HepG2 (cell line): ENCODE results near the gene VASH2. TPM values are rescaled to one million over a fixed set of nuclear protein-coding genes. Genes with fewer than 3 reads are reported as not detected.

ENCODE experiments used
- ATAC-seq: fragments of 200-7000 bp; cut with Tn5 transposase; 3 replicates; pipeline ENCODE4 v1.9.1; 2020; ENCODE audit warnings: mild to moderate bottlenecking, moderate library complexity
- BruUV-seq: library from RNA; stranded (reverse); fragments of 400-500 nt; replicated peaks from 2 replicates; lab custom pipeline; 2021; lab: Mats Ljungman, UMichigan
- CTCF ChIA-PET: fragments of 300-600 bp; formaldehyde crosslinking; extraction: SDS; loops from one replicate; lab custom pipeline; 2021; ENCODE audit warnings: low total read pairs, inconsistent platforms, low intra/inter-chr PET ratio; lab: Yijun Ruan, JAX
- POLR2A ChIA-PET: fragments of 350-600 bp; sonication (Branson Sonifier 250); formaldehyde crosslinking; loops from one replicate; lab custom pipeline; 2020; ENCODE audit warnings: antibody characterized with exemption, inconsistent platforms; lab: Yijun Ruan, JAX
- DNase-seq: peaks from one replicate; pipeline ENCODE4 v3.0.0-alpha.2; 2015; ENCODE audit warnings: low spot score
- FAIRE-seq: peaks from 3 replicates; lab custom pipeline; 2011; peaks lifted over from hg19 to GRCh38; lab: Jason Lieb, UNC
- H2AFZ ChIP-seq: one replicate; pipeline ENCODE4 v1.6.1; 2011; ENCODE audit warnings: low read length, inconsistent platforms
- H3K27ac ChIP-seq: fragments of 300-600 bp; 3 replicates; pipeline ENCODE4 v1.8.0; 2011; ENCODE audit warnings: mixed run types, mild to moderate bottlenecking, mixed read lengths, low read length, inconsistent platforms; ENCODE audit not compliant: insufficient read depth; ENCODE audit errors: extremely low read length
- H3K27me3 ChIP-seq, 2 experiments: fragments of 200-600 bp in 1 of 2; 2 replicates in 1 of 2; 3 replicates in 1 of 2; pipeline versions ENCODE4 v1.6.0 to v1.8.0; 2011; ENCODE audit warnings: low read length in 2 of 2, mild to moderate bottlenecking in 2 of 2, moderate library complexity in 2 of 2, inconsistent platforms in 1 of 2; ENCODE audit not compliant: insufficient read depth in 2 of 2, control insufficient read depth in 1 of 2
- H3K36me3 ChIP-seq, 2 experiments: fragments of 200-600 bp in 1 of 2; replicated peaks in 1 of 2; 2 replicates in 1 of 2; 3 replicates in 1 of 2; pipeline versions ENCODE4 v1.5.1 to v1.8.0; 2011; ENCODE audit warnings: low read length in 2 of 2, inconsistent platforms in 1 of 2; ENCODE audit not compliant: insufficient read depth in 2 of 2, control insufficient read depth in 1 of 2
- H3K4me1 ChIP-seq: 2 replicates; pipeline ENCODE4 v1.5.1; 2012; ENCODE audit warnings: low read length, inconsistent platforms; ENCODE audit not compliant: insufficient read depth
- H3K4me2 ChIP-seq: 2 replicates; pipeline ENCODE4 v1.6.0; 2011; ENCODE audit warnings: low read depth, low read length, inconsistent platforms
- H3K4me3 ChIP-seq, 3 experiments: fragments of 200-600 bp in 1 of 3; sonication (generic), shearing (Covaris generic) in 1 of 3; replicated peaks in 1 of 3; 2 replicates each; pipeline ENCODE4 v1.5.1; 2011 to 2016; ENCODE audit warnings: low read length in 3 of 3, inconsistent platforms in 2 of 3, low read depth in 2 of 3, mild to moderate bottlenecking in 2 of 3, control low read depth in 1 of 3, mixed read lengths in 1 of 3; ENCODE audit not compliant: insufficient read depth in 1 of 3
- H3K79me2 ChIP-seq: one replicate; pipeline ENCODE4 v1.6.1; 2011; ENCODE audit warnings: low read length, inconsistent platforms; ENCODE audit not compliant: insufficient read depth
- H3K9ac ChIP-seq: 2 replicates; pipeline ENCODE4 v1.6.0; 2011; ENCODE audit warnings: mild to moderate bottlenecking, low read depth, low read length, inconsistent platforms; ENCODE audit not compliant: insufficient read depth
- H3K9me3 ChIP-seq: 2 replicates; pipeline ENCODE4 v1.5.1; 2012; ENCODE audit warnings: mild to moderate bottlenecking, low read length
- H4K20me1 ChIP-seq: 2 replicates; pipeline ENCODE4 v1.6.0; 2011; ENCODE audit warnings: inconsistent platforms, mild to moderate bottlenecking, low read length, moderate library complexity; ENCODE audit not compliant: insufficient read depth
- CEBPZ ChIP-seq: IDR thresholded peaks from 2 replicates; pipeline ENCODE4 v1.6.1; 2012; ENCODE audit warnings: low read length, improper control_type of control experiment
- GABPB1 ChIP-seq: IDR thresholded peaks from 2 replicates; pipeline ENCODE4 v1.6.1; 2016; ENCODE audit warnings: mild to moderate bottlenecking, missing genetic modification reagents, moderate library complexity, missing compliant biosample characterization
- NONO ChIP-seq, 2 experiments: fragments of 450-650 bp in 1 of 2; sonication (generic) in 1 of 2; formaldehyde crosslinking in 1 of 2; IDR thresholded peaks in 1 of 2; conservative IDR thresholded peaks in 1 of 2; 2 replicates each; pipeline versions ENCODE4 v1.6.1 to v1.8.0; 2017 to 2022; ENCODE audit warnings: mild to moderate bottlenecking in 1 of 2, missing genetic modification reagents in 1 of 2, moderate library complexity in 1 of 2
- PTBP1 ChIP-seq: fragments of 200-400 bp; formaldehyde crosslinking; IDR thresholded peaks from 2 replicates; pipeline ENCODE4 v1.6.1; 2018; ENCODE audit warnings: low read length, low read depth; ENCODE audit not compliant: poor library complexity, severe bottlenecking
- RFX5 ChIP-seq: IDR thresholded peaks from 2 replicates; pipeline ENCODE4 v1.6.1; 2011; ENCODE audit warnings: low read depth, low read length, improper control_type of control experiment
- SRSF4 ChIP-seq: fragments of 200-400 bp; formaldehyde crosslinking; IDR thresholded peaks from one replicate; pipeline ENCODE4 v1.6.1; 2018; ENCODE audit warnings: mild to moderate bottlenecking, low read depth, low read length, moderate library complexity; ENCODE audit not compliant: poor library complexity, severe bottlenecking
- ZBTB43 ChIP-seq: sonication (generic); formaldehyde crosslinking; conservative IDR thresholded peaks from 2 replicates; pipeline ENCODE4 v1.4.0; 2020; ENCODE audit warnings: missing genetic modification reagents
- ZIK1 ChIP-seq: sonication (generic); formaldehyde crosslinking; IDR thresholded peaks from 2 replicates; pipeline ENCODE4 v1.5.0; 2020; ENCODE audit warnings: mild to moderate bottlenecking, low read depth, missing genetic modification reagents, borderline replicate concordance
- ZMAT3 ChIP-seq: sonication (generic); formaldehyde crosslinking; conservative IDR thresholded peaks from 2 replicates; pipeline ENCODE4 v1.7.0; 2021; ENCODE audit warnings: missing genetic modification reagents
- ZNF101 ChIP-seq: sonication (generic); formaldehyde crosslinking; IDR thresholded peaks from 2 replicates; pipeline ENCODE4 v1.4.0; 2020; ENCODE audit warnings: mild to moderate bottlenecking, low read depth, missing genetic modification reagents, borderline replicate concordance
- ZNF326 ChIP-seq: sonication (generic); formaldehyde crosslinking; IDR thresholded peaks from 2 replicates; pipeline ENCODE4 v1.4.0; 2020; ENCODE audit warnings: missing genetic modification reagents, borderline replicate concordance
- ZNF780A ChIP-seq: sonication (generic); formaldehyde crosslinking; IDR thresholded peaks from 2 replicates; pipeline ENCODE4 v1.8.0; 2022; ENCODE audit warnings: mild to moderate bottlenecking, missing genetic modification reagents, moderate library complexity
- WGBS: methylation state at CpG from one replicate; pipeline ENCODE4 v1.1.6; 2017; ENCODE audit warnings: low lambda C conversion rate; 5-methylcytosine and 5-hydroxymethylcytosine counted together
- in situ Hi-C: cut with HindIII; loops from 2 replicates; pipeline ENCODE4 v1.10.0; 2017; ENCODE audit warnings: low pct_unique_long_range_greater_than_20kb; ENCODE audit not compliant: extremely low pct_ligation_motif_present
- intact Hi-C: fragments of 100-400 bp; cut with micrococcal nuclease; formaldehyde crosslinking; loops from one replicate; pipeline ENCODE4 v1.10.0; 2022; ENCODE audit not compliant: unreplicated experiment
- polyA plus RNA-seq, 8 experiments: library from polyadenylated mRNA; depleted of rRNA in 3 of 8; stranded (reverse) in 7 of 8; unstranded in 1 of 8; fragments of >200 nt; fragmentation: Illumina TruSeq in 4 of 8; extraction: Trizol in 4 of 8; gene quantifications; 2 replicates each; pipeline versions ENCODE4 v1.2.1 to v1.2.3, GENCODE V29; 2011 to 2016; ENCODE audit warnings: low read depth in 4 of 8, missing spikeins in 1 of 8, mixed read lengths in 1 of 8; ENCODE audit not compliant: insufficient read depth in 1 of 8
- total RNA-seq, 5 experiments: library from RNA; depleted of rRNA; stranded (reverse); fragments of >200 nt; fragmentation: Illumina TruSeq; extraction: Trizol; gene quantifications; 2 replicates each; pipeline ENCODE4 v1.2.3, GENCODE V29; 2016; ENCODE audit warnings: low read depth in 1 of 5

VASH2 gene
- total and polyA plus RNA-seq, 2 of the 13 experiments (the other 11 are each of a cell fraction or from before 2014, with no cell fraction given) = 0.44 to 1.00 TPM

GRCh38 chr1:213008564-213008963 is 58.2 kb downstream of the VASH2 start:
- peaks cover 8 to 33% of the 10 kb centered on the region in 2 experiments; a peak in 4 of 5 replicates for H3K36me3 ChIP-seq
- no peak for TF ChIP-seq ZIK1 (CRISPR knock-in tag)
- no peak for TF ChIP-seq ZBTB43 (CRISPR knock-in tag)
- ChIA-PET POLR2A (no interaction called here), CTCF (no interaction called here)
- H3K4me1 ChIP-seq = peaks cover 7% of the 10 kb centered on the region; the same call in 1 of the 2 replicates
- in situ Hi-C loops = no loop called here
- WGBS = 98% methylated on average over 2 of the region's 2 CpGs
- BruUV-seq = no TSS peak
- no peak overlapping the region for H3K4me3 ChIP-seq
- no peak overlapping the region for H2AFZ ChIP-seq
- FAIRE-seq = no peak
- H3K9ac ChIP-seq = no peak overlapping the region
- H3K27me3 ChIP-seq = no peaks in the 10 kb centered on the region
- intact Hi-C loops = no loop called here
- H3K4me2 ChIP-seq = no peak overlapping the region
- H4K20me1 ChIP-seq = no peaks in the 10 kb centered on the region
- no peak overlapping the region for H3K27ac ChIP-seq
- DNase-seq = no peak
- ATAC-seq = no peak
- H3K9me3 ChIP-seq = no peaks in the 10 kb centered on the region
- H3K79me2 ChIP-seq = peaks cover 14% of the 10 kb centered on the region

- no peak for ATAC-seq
- POLR2A ChIA-PET = interaction anchor here (1.4 kb wide), 1 partner anchor 36 kb away, joined by 3 read pairs; the partner anchor contains the start of gene RPS6KC1
- TF ChIP-seq ZNF101 (CRISPR knock-in tag) (no peak), SRSF4 (no peak), GABPB1 (CRISPR knock-in tag) (no peak), ZMAT3 (CRISPR knock-in tag) (no peak), ZNF326 (CRISPR knock-in tag) (no peak), ZNF780A (CRISPR knock-in tag) (no peak), NONO (IDR thresholded peaks at IDR 0.05) (no peak), NONO (CRISPR knock-in tag; conservative IDR thresholded peaks at IDR 0.05) (peak; percentile 13; the same call in 1 of the 2 replicates), PTBP1 (no peak), RFX5 (no peak), CEBPZ (no peak)
These were observed 64.3 kb downstream of the VASH2 start for GRCh38 chr1:213014642-213015041.

More at GRCh38 chr1:213014642-213015041, 64.3 kb downstream of the VASH2 start:
- intact Hi-C loops (loop anchor here (5.0 kb wide), 1 partner anchor 38 kb away; the partner anchor contains the start of gene RPS6KC1), in situ Hi-C loops (no loop called here)
- Histone ChIP-seq H3K4me2 (peak overlapping the region; percentile 78), H3K27me3 (no peaks in the 10 kb centered on the region; a peak in 1 of 5 replicates), H2AFZ (no peak overlapping the region), H3K79me2 (peaks cover 29% of the 10 kb centered on the region), H3K4me1 (peaks cover 32% of the 10 kb centered on the region), H3K9ac (peak overlapping the region; percentile 84), H3K27ac (peak overlapping the region; percentile 89), H4K20me1 (no peaks in the 10 kb centered on the region), H3K4me3 (peak overlapping the region; percentile 62 to 94 (median 91)), H3K36me3 (peaks cover 3 to 19% of the 10 kb centered on the region in 2 experiments; a peak in 3 of 5 replicates), H3K9me3 (no peaks in the 10 kb centered on the region)
- FAIRE-seq (no peak), DNase-seq (peak; percentile 16)
- BruUV-seq = no TSS peak
- WGBS = 13% methylated on average over 7 of the region's 7 CpGs
- CTCF ChIA-PET = no interaction called here
